PFSK-1 (cell line): Measurements from ENCODE around the gene NLN.

Experiments
- FOXP2 ChIP-seq: optimal IDR thresholded peaks from 2 replicates; pipeline ENCODE3; 2011; ENCODE audit warnings: borderline replicate concordance, control low read depth, inconsistent platforms; ENCODE audit not compliant: insufficient read depth; ENCODE audit errors: extremely low read length, extremely low read depth
- POLR2AphosphoS5 ChIP-seq: IDR thresholded peaks from 2 replicates; pipeline ENCODE4 v1.6.1; 2012; ENCODE audit warnings: low read depth, mild to moderate bottlenecking, control low read depth, low read length, moderate library complexity
- SIN3A ChIP-seq: IDR thresholded peaks from 2 replicates; pipeline ENCODE4 v1.6.1; 2012; ENCODE audit warnings: mild to moderate bottlenecking, low read length, moderate library complexity, borderline replicate concordance; ENCODE audit not compliant: insufficient read depth
- TAF1 ChIP-seq: IDR thresholded peaks from 2 replicates; pipeline ENCODE4 v1.6.1; 2012; ENCODE audit warnings: low read length, control low read depth, borderline replicate concordance; ENCODE audit not compliant: insufficient read depth
- TF ChIP-seq, protein P1 (sequence below), 2 experiments: IDR thresholded peaks; 2 replicates each; pipeline versions ENCODE4 v1.6.1 to v1.8.0; 2011 to 2012; ENCODE audit warnings: low read depth in 2 of 2, low read length in 2 of 2, control low read depth in 1 of 2, inconsistent platforms in 1 of 2, mild to moderate bottlenecking in 1 of 2, moderate library complexity in 1 of 2; ENCODE audit not compliant: insufficient read depth in 1 of 2

NLN gene

DNA sequence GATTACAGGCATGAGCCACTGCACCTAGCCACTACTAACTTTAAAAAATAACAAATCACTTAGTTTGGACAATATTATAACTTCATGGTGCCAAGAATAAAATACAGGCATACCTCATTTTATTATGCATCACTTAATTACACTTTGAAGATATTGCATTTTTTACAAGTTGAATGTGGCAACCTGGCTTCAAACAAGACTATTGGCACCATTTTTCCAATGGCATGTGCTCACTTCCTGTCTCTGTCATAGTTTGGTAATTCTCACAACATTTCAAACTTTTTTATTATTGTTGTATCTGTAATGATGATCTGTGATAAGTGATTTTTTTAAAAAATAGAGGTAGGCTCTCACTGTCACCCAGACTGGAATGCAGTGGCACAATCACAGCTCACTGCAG, 154.5 kb downstream of the NLN start:
- TF ChIP-seq FOXP2: no peak
- no peak for TF ChIP-seq POLR2AphosphoS5
- TF ChIP-seq, protein P1, sequence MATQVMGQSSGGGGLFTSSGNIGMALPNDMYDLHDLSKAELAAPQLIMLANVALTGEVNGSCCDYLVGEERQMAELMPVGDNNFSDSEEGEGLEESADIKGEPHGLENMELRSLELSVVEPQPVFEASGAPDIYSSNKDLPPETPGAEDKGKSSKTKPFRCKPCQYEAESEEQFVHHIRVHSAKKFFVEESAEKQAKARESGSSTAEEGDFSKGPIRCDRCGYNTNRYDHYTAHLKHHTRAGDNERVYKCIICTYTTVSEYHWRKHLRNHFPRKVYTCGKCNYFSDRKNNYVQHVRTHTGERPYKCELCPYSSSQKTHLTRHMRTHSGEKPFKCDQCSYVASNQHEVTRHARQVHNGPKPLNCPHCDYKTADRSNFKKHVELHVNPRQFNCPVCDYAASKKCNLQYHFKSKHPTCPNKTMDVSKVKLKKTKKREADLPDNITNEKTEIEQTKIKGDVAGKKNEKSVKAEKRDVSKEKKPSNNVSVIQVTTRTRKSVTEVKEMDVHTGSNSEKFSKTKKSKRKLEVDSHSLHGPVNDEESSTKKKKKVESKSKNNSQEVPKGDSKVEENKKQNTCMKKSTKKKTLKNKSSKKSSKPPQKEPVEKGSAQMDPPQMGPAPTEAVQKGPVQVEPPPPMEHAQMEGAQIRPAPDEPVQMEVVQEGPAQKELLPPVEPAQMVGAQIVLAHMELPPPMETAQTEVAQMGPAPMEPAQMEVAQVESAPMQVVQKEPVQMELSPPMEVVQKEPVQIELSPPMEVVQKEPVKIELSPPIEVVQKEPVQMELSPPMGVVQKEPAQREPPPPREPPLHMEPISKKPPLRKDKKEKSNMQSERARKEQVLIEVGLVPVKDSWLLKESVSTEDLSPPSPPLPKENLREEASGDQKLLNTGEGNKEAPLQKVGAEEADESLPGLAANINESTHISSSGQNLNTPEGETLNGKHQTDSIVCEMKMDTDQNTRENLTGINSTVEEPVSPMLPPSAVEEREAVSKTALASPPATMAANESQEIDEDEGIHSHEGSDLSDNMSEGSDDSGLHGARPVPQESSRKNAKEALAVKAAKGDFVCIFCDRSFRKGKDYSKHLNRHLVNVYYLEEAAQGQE (IDR thresholded peaks at IDR 0.05; ENCODE audit: insufficient read depth in 1 of 2, low read depth in 2 of 2, low read length in 2 of 2): no peak
- TF ChIP-seq TAF1: no peak
- no peak for TF ChIP-seq SIN3A

DNA sequence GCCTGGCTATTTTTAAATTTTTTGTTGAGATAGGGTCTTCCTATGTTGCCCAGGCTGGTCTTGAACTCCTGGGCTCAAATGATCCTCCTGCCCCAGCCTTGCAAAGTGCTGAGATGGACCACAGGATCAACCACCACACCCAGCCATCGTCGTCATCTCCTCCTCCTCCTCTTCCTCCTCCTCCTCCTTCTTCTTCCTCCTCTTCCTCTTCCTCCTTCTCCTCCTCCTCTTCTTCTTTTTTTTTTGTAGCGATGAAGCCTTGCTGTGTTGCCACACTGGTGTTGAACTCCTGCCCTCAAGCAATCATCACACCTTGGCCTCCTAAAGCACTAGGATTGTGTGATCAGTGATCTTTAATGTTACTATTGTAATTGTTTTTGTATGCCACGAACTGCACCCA, 155.0 kb downstream of the NLN start:
- TF ChIP-seq FOXP2 (no peak), POLR2AphosphoS5 (no peak), TAF1 (no peak), SIN3A (no peak)
- TF ChIP-seq, protein P1 (IDR thresholded peaks at IDR 0.05; ENCODE audit: insufficient read depth in 1 of 2, low read depth in 2 of 2, low read length in 2 of 2): no peak
